Activated naive CD8-positive, alpha-beta T cell (primary cell): ENCODE results near the gene CACNA1E.

Experiments
- H3K27ac Mint-ChIP-seq: one replicate; pipeline ENCODE4 v1.8.0; 2021; ENCODE audit warnings: mixed read lengths
- H3K27me3 Mint-ChIP-seq: one replicate; pipeline ENCODE4 v1.8.0; 2021; ENCODE audit warnings: mixed read lengths
- H3K36me3 Mint-ChIP-seq: one replicate; pipeline ENCODE4 v1.8.0; 2021; ENCODE audit warnings: mixed read lengths
- H3K4me1 Mint-ChIP-seq: one replicate; pipeline ENCODE4 v1.8.0; 2021; ENCODE audit warnings: low read depth, mixed read lengths
- H3K4me3 Mint-ChIP-seq: one replicate; pipeline ENCODE4 v1.8.0; 2021; ENCODE audit warnings: mild to moderate bottlenecking, mixed read lengths
- H3K9me3 Mint-ChIP-seq: one replicate; pipeline ENCODE4 v1.8.0; 2021; ENCODE audit warnings: low read depth, mixed read lengths

The CACNA1E gene

DNA sequence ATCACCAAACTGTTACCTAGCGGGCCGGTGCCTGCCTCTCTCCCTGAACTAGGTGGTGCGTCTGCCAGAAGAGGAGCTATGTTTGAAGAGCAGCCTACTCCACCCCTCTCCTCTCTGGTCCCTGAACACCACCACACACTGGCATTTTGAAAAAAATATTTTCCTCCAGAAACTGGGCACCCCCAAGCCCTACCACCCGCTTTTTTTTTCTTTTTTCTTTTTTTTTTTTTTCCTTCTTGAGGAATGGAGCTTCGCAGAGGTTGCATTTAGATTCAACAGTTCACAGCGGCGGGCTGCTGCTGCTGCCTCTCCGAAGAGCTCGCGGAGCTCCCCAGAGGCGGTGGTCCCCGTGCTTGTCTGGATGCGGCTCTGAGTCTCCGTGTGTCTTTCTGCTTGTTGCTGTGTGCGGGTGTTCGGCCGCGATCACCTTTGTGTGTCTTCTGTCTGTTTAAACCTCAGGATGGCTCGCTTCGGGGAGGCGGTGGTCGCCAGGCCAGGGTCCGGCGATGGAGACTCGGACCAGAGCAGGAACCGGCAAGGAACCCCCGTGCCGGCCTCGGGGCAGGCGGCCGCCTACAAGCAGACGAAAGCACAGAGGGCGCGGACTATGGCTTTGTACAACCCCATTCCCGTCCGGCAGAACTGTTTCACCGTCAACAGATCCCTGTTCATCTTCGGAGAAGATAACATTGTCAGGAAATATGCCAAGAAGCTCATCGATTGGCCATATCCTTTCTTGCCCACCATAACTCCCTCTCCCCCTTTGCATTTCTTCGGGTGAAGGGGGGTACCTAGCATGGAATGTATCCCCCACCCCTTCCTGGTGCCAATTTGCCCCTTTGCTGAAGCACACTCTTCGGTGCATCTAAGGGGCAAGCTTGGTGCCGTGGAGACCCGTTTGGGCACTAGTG, at the start of gene CACNA1E:
Gene CACNA1E, plus strand, starts transcription at position 233 of the 911 bp plus-strand sequence. Its CDS starts 228 bp downstream, at position 461.
- H3K9me3 Mint-ChIP-seq = no peaks in the 10 kb centered on the region
- no peak within 1 kb of the TSS for H3K27ac Mint-ChIP-seq
- peak within 1 kb of the TSS; percentile 40 for H3K4me3 Mint-ChIP-seq
- H3K27me3 Mint-ChIP-seq = peaks cover 51% of the 10 kb centered on the region
- peaks cover 23% of the 10 kb centered on the region for H3K4me1 Mint-ChIP-seq
- H3K36me3 Mint-ChIP-seq = no peaks in the 10 kb centered on the region

DNA sequence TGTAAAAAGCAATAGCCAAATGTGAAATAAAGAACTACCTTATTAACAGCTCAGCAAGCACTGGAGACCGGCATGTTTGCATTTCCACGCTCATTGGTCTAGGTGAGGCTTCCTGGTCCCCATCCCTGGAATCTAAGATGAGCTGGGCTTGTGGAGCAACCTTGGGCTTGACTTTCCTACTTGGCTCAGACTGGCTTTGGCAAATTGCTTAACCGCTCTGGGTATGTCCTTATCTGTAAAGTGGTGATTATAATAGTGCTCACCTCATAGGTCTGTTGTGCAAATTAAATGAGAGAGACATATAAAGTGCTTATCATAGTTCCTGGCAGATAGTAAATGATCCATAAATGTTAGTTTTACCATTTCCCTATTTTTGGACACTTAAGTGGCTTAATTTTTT, 49.4 kb upstream of the CACNA1E start:
- no peaks in the 10 kb centered on the region for H3K36me3 Mint-ChIP-seq
- H3K9me3 Mint-ChIP-seq = no peaks in the 10 kb centered on the region
- H3K27me3 Mint-ChIP-seq = peaks cover 18% of the 10 kb centered on the region
- no peak overlapping the region for H3K27ac Mint-ChIP-seq
- H3K4me1 Mint-ChIP-seq = peaks cover 2% of the 10 kb centered on the region
- H3K4me3 Mint-ChIP-seq = no peak overlapping the region

DNA sequence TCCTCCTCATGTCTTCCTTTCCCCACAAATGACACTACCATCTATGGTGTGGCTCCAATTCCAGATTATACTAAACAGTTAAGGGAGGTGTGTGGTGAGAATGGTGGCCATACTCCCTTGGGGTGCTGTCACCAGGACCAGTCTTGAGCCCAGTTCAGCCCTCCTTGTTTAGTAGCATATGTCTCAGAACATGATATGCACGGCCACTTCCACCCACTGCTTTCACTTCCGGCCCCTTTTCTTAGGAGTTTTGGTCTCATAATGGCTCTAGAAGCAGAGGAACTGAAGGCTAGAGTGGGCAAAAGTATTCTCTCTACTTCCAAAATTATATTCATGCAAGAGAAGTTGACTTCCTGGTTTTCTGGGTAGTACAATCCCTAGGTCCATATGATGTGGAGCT, 45.3 kb upstream of the CACNA1E start:
- peaks cover 18% of the 10 kb centered on the region for H3K27me3 Mint-ChIP-seq
- no peak overlapping the region for H3K4me3 Mint-ChIP-seq
- H3K36me3 Mint-ChIP-seq = no peaks in the 10 kb centered on the region
- H3K27ac Mint-ChIP-seq = no peak overlapping the region
- no peaks in the 10 kb centered on the region for H3K9me3 Mint-ChIP-seq
- no peaks in the 10 kb centered on the region for H3K4me1 Mint-ChIP-seq

DNA sequence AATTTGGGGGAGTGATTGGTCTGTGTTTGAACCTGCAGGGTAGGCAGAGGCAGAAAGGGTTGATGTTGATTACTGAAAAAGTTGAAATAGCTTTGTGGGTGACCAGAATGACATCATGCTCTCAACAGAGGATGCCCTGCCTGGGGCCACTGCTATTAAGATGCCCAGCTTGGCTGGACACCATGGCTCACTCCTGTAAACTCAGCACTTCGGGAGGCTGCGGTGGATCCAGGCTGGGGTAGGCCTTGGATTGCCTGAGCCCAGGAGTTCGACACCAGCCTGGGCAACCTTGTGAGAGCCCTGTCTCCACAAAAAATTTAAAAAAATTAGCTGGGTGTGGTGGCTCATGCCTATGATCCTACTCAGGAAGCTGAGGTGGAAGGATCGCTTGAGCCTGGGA, 42.8 kb upstream of the CACNA1E start:
- Mint-ChIP-seq H3K4me3 (no peak overlapping the region), H3K27ac (no peak overlapping the region), H3K4me1 (no peaks in the 10 kb centered on the region), H3K9me3 (no peaks in the 10 kb centered on the region), H3K36me3 (no peaks in the 10 kb centered on the region), H3K27me3 (peaks cover 12% of the 10 kb centered on the region)

DNA sequence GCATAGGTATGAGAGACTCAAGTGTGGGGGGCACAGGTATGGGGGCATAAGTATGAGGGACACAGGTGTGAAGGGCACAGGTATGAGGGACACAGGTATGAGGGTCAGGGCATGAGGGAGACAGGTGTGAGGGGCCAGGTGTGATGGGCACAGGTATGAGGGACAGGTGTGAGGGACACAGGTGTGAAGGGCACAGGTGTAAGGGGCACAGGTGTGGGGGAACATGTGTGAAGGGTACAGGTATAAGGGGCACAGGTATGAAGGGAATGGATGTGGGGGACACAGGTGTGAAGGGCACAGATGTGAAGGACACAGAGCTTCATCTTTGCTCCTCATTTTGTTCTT, 41.2 kb upstream of the CACNA1E start:
- H3K36me3 Mint-ChIP-seq = no peaks in the 10 kb centered on the region
- peaks cover 1% of the 10 kb centered on the region for H3K27me3 Mint-ChIP-seq
- no peaks in the 10 kb centered on the region for H3K4me1 Mint-ChIP-seq
- H3K9me3 Mint-ChIP-seq = no peaks in the 10 kb centered on the region
- no peak overlapping the region for H3K27ac Mint-ChIP-seq
- no peak overlapping the region for H3K4me3 Mint-ChIP-seq

DNA sequence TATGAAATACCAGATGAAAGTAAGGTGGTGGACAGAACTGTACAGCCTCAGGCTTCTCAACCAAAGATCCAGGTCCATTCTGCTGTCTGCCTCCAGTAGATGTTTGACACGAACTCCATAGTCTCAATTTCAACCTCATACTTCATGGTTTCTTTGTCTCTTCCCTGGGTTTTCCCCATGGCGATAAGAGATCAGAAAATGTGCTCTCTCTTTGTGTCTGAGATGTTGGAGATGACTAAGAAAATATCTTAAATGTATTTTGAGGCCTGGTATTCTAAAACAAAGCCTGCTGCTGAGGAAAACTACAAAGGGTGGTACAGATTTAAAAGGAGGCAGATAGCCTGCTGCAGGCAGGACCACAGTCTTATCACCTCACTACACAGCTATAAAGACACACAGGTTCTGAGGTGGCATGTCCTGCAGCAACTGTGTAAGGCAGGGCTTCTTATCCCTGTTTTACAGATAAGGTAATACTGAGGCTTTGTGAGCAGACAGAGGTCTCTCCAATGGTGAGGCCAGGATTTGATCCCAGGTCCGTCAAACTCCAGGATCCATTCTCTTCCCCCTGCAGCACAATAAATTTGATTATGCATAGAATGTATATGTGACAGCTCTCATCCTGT, 40.0 kb upstream of the CACNA1E start:
- Mint-ChIP-seq H3K4me1 (no peaks in the 10 kb centered on the region), H3K27ac (no peak overlapping the region), H3K36me3 (no peaks in the 10 kb centered on the region), H3K9me3 (no peaks in the 10 kb centered on the region), H3K4me3 (no peak overlapping the region), H3K27me3 (no peaks in the 10 kb centered on the region)

DNA sequence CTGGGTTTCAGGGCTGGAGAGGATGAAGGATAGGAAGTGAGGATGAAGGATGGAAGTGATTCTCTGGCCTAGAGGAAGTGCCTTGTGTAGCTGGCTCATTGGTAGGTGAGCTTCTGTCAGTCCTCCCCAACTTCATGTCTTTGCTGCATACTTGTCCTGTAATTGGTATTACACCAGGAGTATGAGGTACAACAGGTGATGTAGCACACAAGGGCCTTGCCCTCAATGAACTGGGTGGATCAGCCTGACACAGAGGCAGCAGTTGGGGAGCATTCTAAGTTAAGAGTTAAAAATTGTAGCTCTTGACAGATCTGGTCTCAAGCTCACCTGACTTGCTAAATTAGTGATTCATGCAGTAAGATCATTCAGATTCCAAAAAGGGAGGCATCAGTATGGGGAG, 37.9 kb upstream of the CACNA1E start:
- no peaks in the 10 kb centered on the region for H3K36me3 Mint-ChIP-seq
- H3K27ac Mint-ChIP-seq = no peak overlapping the region
- no peaks in the 10 kb centered on the region for H3K27me3 Mint-ChIP-seq
- H3K9me3 Mint-ChIP-seq = no peaks in the 10 kb centered on the region
- no peak overlapping the region for H3K4me3 Mint-ChIP-seq
- no peaks in the 10 kb centered on the region for H3K4me1 Mint-ChIP-seq

DNA sequence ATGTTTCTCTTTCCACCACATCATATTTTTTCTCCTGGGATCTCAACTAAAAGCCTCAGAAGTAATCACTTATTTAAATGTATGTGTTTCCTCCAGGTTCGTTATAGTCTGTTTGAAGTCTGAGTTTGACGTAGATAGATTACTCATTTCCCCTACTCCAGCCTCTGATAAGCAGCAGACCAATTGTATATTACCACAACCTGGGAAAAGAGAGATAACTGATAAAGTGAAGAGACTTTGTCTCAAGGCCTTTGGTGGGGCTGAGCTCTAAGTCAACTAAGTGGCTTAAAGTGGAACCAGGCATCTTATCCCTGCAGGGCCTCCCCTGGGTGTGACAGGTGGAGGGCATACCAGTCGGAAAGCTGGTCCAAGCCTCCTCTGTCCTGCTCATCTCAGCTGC, 34.9 kb upstream of the CACNA1E start:
- H3K36me3 Mint-ChIP-seq = no peaks in the 10 kb centered on the region
- H3K27me3 Mint-ChIP-seq = no peaks in the 10 kb centered on the region
- H3K4me1 Mint-ChIP-seq = no peaks in the 10 kb centered on the region
- H3K4me3 Mint-ChIP-seq = no peak overlapping the region
- H3K27ac Mint-ChIP-seq = no peak overlapping the region
- no peaks in the 10 kb centered on the region for H3K9me3 Mint-ChIP-seq

DNA sequence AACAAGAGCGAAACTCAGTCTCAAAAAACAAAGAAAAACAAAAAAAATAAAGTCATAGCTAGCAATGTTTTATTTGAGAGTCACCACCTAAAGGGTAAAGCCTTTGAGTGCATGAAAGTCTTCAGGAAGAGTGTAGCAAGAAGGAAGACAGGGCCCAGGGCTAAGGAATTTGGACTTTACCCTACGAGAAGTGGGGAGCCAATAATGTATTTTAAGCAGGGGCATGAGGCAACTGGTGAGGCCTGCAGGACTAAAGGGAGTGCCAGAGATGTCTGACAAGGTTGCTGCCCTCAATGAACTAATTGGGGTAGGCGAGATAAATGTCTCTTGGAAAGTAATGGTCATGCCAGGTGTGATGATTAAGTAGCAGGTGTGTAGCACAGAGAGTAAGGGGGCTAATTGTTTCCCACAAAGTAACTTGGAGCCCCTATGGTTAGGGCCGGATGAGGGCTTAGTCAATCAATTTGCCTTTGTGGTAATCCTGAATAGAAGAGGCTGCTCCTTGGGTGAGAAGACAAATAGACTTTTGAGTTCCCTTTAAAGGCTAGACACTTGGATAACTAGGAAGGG, 31.6 kb upstream of the CACNA1E start:
- Mint-ChIP-seq H3K36me3 (no peaks in the 10 kb centered on the region), H3K27ac (no peak overlapping the region), H3K4me1 (no peaks in the 10 kb centered on the region), H3K27me3 (peaks cover 6% of the 10 kb centered on the region), H3K4me3 (no peak overlapping the region), H3K9me3 (no peaks in the 10 kb centered on the region)

DNA sequence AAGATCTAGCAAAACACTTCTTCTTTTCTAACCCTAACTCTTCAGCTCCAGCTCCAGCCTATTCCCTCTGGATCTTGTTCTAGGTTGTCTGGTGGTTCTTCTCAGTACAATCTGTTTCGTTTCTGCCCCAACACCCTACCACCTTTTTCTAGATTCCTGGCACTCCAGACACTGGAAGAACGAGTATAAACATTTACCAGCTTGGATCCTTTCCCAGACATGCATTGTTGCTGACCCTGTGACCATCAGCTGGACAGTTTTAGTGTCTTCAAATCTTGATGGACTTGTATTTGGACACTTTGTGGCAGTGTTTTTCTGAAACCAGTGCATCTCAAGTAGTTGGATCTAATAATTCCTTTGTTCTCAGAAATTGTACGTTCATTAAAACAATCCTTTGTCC, 30.6 kb upstream of the CACNA1E start:
- Mint-ChIP-seq H3K27me3 (peaks cover 7% of the 10 kb centered on the region), H3K27ac (no peak overlapping the region), H3K9me3 (no peaks in the 10 kb centered on the region), H3K4me3 (no peak overlapping the region), H3K36me3 (no peaks in the 10 kb centered on the region), H3K4me1 (no peaks in the 10 kb centered on the region)

DNA sequence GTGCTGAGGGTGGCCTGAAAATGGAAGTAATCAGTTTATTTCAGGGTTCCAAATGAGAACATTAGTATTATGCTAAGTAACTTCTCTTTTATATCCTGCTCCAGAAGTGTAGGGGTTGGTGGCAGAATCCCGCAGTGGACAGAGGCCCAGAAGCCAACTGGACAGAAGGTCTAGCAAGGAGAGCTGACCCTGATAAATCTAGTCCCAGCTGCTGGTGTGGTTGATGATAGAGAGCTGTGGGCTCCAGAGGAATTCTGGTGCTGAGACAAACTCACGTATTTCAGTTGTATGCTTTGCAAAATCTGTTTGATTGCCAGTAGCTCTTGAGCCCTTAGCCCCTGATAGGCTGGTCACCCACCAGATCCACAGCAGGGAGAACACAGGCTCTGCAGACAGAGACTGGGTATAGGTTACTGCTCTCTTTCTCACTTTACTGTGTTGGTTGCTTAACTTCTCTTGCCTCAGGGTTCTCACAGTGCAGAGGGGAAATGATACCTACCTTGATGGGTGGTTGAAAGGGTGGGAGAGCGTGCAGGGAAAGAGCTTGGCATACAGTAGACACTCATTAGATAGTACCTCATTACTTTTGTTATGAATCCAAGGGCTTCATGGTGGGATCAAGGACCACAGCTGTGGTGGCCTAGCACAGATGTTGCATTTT, 29.6 kb upstream of the CACNA1E start:
- Mint-ChIP-seq H3K27ac (no peak overlapping the region), H3K36me3 (no peaks in the 10 kb centered on the region), H3K4me3 (no peak overlapping the region), H3K9me3 (no peaks in the 10 kb centered on the region), H3K27me3 (peaks cover 7% of the 10 kb centered on the region), H3K4me1 (no peaks in the 10 kb centered on the region)

DNA sequence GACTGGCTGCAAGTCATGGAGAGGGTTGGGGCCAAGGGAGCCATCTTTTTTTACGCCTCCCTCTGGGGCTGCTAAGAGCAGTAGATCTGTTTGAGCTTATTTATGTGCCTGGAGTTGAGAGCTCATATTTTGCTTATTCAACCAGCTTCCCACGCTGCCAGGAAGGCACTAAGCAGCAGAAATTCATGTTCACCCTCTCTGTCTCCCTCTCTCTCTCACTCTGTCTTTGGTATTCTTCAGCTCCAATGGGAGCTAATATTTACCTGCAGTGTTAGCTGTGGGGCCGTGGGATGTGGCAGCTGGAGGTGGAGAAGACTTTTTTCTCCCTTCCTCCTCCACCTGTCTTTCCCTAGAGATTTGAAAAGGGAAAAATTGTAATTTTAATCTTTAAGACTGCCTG, 26.8 kb upstream of the CACNA1E start:
- Mint-ChIP-seq H3K4me3 (no peak overlapping the region), H3K36me3 (no peaks in the 10 kb centered on the region), H3K27me3 (peaks cover 12% of the 10 kb centered on the region), H3K9me3 (no peaks in the 10 kb centered on the region), H3K27ac (no peak overlapping the region), H3K4me1 (no peaks in the 10 kb centered on the region)

DNA sequence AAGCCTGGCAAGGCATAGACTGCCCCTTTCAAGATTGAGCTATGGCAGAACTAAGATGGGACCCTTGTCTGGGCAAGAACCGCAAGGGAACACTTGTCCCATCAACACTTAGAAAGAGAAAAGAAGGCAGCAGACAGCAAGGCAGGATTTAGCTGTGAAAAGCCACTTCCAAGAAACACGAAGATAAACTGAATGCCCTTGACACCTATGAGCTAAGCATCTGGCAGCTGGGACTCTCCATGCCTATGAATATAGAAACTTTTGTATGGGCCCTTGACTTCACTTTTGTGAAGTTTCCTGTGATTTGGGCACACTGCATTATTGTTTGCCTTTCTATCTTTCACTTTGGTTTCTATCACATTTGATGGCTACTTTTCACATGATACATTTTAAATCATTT, 24.9 kb upstream of the CACNA1E start:
- Mint-ChIP-seq H3K27ac (no peak overlapping the region), H3K27me3 (peaks cover 12% of the 10 kb centered on the region), H3K4me3 (no peak overlapping the region), H3K9me3 (no peaks in the 10 kb centered on the region), H3K36me3 (no peaks in the 10 kb centered on the region), H3K4me1 (no peaks in the 10 kb centered on the region)

DNA sequence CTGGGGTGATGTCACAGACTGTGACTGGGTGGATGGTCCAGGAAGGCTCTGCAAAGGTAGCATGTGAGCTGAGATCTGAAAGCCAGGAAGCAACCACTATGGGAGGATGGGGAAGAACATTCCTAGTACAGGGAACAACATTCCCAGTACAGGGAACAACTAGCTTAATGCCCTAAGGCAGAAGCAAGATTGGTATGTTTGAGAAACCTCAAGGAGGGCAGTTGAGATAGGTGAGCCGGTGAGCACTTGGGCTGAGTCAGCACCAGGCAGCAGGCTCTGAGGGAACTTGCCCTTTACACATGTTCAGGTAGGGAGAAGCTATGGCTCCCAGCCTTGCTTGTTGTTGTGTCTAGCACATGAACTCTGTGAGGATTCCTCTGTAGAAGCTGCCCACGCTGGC, 24.2 kb upstream of the CACNA1E start:
- H3K4me3 Mint-ChIP-seq = no peak overlapping the region
- H3K27me3 Mint-ChIP-seq = peaks cover 12% of the 10 kb centered on the region
- H3K27ac Mint-ChIP-seq = no peak overlapping the region
- H3K4me1 Mint-ChIP-seq = no peaks in the 10 kb centered on the region
- H3K9me3 Mint-ChIP-seq = no peaks in the 10 kb centered on the region
- H3K36me3 Mint-ChIP-seq = no peaks in the 10 kb centered on the region

DNA sequence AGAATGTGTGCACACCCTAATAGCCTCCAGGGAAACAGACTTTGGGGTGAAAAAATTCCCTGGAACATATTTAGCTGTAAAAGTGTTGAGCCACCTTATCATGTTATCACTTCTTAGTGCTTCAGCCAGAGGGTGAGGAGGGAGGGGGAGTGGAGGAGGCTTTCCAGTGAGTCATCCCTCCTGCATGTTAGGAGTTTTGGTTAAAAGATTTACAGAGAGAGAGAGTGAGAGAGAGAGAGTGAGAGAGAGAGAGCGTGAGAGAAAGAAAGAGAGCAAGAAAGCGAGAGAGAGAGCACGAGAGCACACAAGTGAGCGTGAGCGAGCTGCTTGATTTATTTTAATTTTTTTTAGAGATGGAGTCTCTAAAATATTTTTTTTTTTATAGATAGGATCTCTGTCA, 13.5 kb upstream of the CACNA1E start:
- Mint-ChIP-seq H3K4me3 (no peak overlapping the region), H3K9me3 (peaks cover 3% of the 10 kb centered on the region), H3K27me3 (peaks cover 20% of the 10 kb centered on the region), H3K36me3 (no peaks in the 10 kb centered on the region), H3K27ac (no peak overlapping the region), H3K4me1 (no peaks in the 10 kb centered on the region)
